ENCODE measurements around the gene DOHH. TPM values are rescaled to one million over a fixed set of nuclear protein-coding genes. Genes with fewer than 3 reads are reported as not detected.

DOHH gene
- total and polyA plus RNA-seq, 9 of the 15 experiments (the other 6 are each of a cell fraction or from before 2014, with no cell fraction given): 0.14 to 47.2 (median 5.1) TPM

DNA sequence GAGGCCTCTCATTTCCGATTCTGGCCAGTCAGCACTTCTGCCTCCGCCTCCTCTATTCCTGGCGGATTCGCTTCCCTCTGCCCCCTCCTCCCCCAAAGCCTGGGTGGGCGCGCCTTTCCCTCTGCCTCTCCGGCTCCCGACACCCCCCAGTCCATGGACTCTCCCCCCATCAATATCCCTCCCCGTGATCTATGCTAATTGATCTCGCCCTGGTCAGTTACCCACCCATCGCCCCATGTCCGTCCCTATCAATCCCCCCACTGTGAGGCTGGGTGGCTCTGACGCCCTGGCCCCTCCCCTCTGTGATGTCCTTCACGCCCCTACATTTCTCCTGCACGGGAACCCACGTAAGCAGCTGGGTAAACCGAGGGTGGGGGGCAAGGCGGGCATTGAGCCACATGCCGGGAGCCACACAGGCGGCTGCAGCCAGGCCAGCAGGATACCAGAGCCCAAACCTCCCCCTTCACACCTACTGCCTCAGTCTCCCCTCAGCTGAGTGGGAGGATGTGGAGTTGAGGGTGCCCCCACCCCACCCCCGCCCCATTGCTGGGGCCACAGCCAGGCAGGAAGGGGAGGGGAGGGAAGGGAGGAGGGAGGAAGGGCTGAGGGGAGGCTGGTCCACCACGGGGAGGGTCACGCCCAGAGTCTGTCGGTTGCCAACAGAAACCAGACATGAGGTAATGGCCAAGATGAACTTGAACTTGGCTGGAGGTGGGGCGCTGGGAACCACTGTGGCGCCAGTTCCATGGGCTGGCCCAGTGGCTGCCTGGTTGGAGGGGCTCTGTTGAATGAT, 41.2 kb downstream of the DOHH start (continued):
- TF ChIP-seq, protein P1, sequence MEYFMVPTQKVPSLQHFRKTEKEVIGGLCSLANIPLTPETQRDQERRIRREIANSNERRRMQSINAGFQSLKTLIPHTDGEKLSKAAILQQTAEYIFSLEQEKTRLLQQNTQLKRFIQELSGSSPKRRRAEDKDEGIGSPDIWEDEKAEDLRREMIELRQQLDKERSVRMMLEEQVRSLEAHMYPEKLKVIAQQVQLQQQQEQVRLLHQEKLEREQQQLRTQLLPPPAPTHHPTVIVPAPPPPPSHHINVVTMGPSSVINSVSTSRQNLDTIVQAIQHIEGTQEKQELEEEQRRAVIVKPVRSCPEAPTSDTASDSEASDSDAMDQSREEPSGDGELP (CRISPR knock-in tag; IDR thresholded peaks at IDR 0.05; ENCODE audit: borderline replicate concordance): peak; percentile 22; the same call in 1 of the 2 replicates
- TF ChIP-seq, protein P2, sequence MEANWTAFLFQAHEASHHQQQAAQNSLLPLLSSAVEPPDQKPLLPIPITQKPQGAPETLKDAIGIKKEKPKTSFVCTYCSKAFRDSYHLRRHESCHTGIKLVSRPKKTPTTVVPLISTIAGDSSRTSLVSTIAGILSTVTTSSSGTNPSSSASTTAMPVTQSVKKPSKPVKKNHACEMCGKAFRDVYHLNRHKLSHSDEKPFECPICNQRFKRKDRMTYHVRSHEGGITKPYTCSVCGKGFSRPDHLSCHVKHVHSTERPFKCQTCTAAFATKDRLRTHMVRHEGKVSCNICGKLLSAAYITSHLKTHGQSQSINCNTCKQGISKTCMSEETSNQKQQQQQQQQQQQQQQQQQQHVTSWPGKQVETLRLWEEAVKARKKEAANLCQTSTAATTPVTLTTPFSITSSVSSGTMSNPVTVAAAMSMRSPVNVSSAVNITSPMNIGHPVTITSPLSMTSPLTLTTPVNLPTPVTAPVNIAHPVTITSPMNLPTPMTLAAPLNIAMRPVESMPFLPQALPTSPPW (CRISPR knock-in tag; IDR thresholded peaks at IDR 0.05): 0 out of 2 replicates have a peak, but pooled peaks have one; percentile 29
- TF ChIP-seq ZBTB1 (CRISPR knock-in tag; IDR thresholded peaks at IDR 0.05; ENCODE audit: borderline replicate concordance, low read depth): no peak
- TF ChIP-seq, protein P3, sequence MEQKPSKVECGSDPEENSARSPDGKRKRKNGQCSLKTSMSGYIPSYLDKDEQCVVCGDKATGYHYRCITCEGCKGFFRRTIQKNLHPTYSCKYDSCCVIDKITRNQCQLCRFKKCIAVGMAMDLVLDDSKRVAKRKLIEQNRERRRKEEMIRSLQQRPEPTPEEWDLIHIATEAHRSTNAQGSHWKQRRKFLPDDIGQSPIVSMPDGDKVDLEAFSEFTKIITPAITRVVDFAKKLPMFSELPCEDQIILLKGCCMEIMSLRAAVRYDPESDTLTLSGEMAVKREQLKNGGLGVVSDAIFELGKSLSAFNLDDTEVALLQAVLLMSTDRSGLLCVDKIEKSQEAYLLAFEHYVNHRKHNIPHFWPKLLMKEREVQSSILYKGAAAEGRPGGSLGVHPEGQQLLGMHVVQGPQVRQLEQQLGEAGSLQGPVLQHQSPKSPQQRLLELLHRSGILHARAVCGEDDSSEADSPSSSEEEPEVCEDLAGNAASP (IDR thresholded peaks at IDR 0.05): no peak
- peak; percentile 67 for TF ChIP-seq MAFG (tag; conservative IDR thresholded peaks at IDR 0.05)
- TF ChIP-seq TCFL5 (CRISPR knock-in tag; conservative IDR thresholded peaks at IDR 0.05): no peak
- TF ChIP-seq, protein P4, sequence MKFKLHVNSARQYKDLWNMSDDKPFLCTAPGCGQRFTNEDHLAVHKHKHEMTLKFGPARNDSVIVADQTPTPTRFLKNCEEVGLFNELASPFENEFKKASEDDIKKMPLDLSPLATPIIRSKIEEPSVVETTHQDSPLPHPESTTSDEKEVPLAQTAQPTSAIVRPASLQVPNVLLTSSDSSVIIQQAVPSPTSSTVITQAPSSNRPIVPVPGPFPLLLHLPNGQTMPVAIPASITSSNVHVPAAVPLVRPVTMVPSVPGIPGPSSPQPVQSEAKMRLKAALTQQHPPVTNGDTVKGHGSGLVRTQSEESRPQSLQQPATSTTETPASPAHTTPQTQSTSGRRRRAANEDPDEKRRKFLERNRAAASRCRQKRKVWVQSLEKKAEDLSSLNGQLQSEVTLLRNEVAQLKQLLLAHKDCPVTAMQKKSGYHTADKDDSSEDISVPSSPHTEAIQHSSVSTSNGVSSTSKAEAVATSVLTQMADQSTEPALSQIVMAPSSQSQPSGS (CRISPR knock-in tag; IDR thresholded peaks at IDR 0.05): no peak
- TF ChIP-seq HMG20A (CRISPR knock-in tag; conservative IDR thresholded peaks at IDR 0.05): no peak
- no peak for TF ChIP-seq TGIF2 (CRISPR knock-in tag; IDR thresholded peaks at IDR 0.05)
- TF ChIP-seq DNMT1 (IDR thresholded peaks at IDR 0.05): no peak
- no peak for TF ChIP-seq ZNF586 (CRISPR knock-in tag; conservative IDR thresholded peaks at IDR 0.05)
- TF ChIP-seq SMARCA5 (IDR thresholded peaks at IDR 0.05): no peak
- no peak for TF ChIP-seq GATA2 (CRISPR knock-in tag; IDR thresholded peaks at IDR 0.05)
- TF ChIP-seq MYBL2 (IDR thresholded peaks at IDR 0.05; ENCODE audit: low read depth): no peak
- TF ChIP-seq MYBL2 (CRISPR knock-in tag; IDR thresholded peaks at IDR 0.05; ENCODE audit: borderline replicate concordance): no peak
- TF ChIP-seq FOXA1 (IDR thresholded peaks at IDR 0.05; ENCODE audit: borderline replicate concordance): no peak
- peak; percentile 34; the same call in 1 of the 2 replicates for TF ChIP-seq NCOR1 (IDR thresholded peaks at IDR 0.05)
- peak; percentile 36 for TF ChIP-seq POLR2G (IDR thresholded peaks at IDR 0.05; ENCODE audit: low read depth, low read length)
- no peak for TF ChIP-seq BCL6 (CRISPR knock-in tag; IDR thresholded peaks at IDR 0.05)
- peak; percentile 52; the same call in 1 of the 2 replicates for TF ChIP-seq SMAD4 (CRISPR knock-in tag; conservative IDR thresholded peaks at IDR 0.05)
